NCI-H748 (cell line): ENCODE data around the gene KRTAP5-1.

Source experiments
- DNase-seq: peaks from one replicate; lab custom pipeline; 2025; ENCODE audit not compliant: unreplicated experiment; lab: John Stamatoyannopoulos, UW

Gene KRTAP5-1

GRCh38 chr11:1572197-1573076 lies 12.6 kb downstream of the KRTAP5-1 start, which contains the start of gene DUSP8:
Gene DUSP8 (minus strand): TSS chr11:1572271. CDS start chr11:1565826, 6,445 bp downstream.
- peak; percentile 89 for DNase-seq

DNA sequence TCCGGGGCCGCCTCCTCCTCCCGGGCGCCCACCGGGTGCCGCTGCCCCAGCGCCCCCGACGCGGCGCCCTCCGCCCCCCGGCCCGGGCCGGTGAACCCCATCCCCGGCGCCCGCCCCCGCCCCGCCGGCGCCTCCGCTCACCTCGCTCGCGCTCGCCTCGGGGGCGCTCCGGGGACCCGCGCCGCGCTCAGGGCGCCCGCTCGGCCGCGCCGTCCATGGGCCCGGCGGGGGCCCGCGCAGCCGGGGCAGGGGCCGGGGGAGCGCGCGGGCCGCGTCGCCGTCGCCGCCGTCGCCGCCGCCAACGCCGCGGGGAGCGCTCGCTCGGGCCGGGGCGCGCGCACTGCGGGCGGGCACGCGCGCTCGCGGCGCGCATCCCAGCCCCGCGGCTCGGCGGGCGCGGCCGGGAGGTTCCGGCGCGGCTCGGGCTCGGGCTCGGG lies 13.3 kb downstream of the KRTAP5-1 start:
- DNase-seq: no peak

- peak; percentile 67 for DNase-seq
Observed at GRCh38 chr11:1570896-1571759, 14.0 kb downstream of the KRTAP5-1 start.

DNA sequence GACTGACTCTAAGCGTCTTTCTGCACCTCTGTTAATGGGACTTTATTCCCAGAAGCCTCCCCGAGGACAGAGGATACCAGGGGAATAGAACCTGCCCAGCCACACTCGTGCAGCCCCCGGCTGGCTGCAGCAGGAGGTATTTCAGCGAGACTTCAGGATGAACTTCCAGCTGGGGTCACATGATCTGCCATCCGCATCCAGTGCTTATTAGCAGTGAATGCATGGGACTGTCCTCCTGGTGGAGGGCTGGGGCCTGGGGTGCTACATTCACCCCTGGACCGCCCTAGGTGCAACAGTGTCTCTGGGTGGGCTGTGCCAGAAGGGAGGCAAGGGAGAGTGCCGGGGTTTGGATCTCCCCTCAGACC lies 14.6 kb downstream of the KRTAP5-1 start:
- DNase-seq: no peak

DNA sequence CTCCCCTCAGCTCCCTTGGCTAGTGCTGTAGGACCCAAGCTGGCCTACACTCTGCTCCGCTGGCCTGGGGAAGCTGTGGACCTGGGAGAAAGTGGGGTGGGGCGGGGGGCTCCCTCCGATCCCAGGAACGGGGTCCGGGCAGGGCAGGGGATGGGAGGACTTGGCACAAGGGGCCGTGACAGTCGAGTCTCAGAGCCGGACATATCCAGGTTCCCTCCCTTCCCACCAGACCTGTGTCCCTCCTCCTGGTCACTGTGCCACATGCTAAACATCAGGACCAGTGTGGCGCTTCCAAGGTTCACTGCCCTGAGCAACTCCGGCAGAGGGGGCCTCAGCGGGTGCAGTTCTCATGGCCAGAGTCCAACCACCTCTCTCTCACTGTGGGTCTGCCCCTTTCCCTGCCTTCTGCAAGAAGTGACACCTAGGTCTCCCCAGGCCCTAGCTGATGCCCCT lies 15.1 kb downstream of the KRTAP5-1 start:
- DNase-seq: no peak

DNA sequence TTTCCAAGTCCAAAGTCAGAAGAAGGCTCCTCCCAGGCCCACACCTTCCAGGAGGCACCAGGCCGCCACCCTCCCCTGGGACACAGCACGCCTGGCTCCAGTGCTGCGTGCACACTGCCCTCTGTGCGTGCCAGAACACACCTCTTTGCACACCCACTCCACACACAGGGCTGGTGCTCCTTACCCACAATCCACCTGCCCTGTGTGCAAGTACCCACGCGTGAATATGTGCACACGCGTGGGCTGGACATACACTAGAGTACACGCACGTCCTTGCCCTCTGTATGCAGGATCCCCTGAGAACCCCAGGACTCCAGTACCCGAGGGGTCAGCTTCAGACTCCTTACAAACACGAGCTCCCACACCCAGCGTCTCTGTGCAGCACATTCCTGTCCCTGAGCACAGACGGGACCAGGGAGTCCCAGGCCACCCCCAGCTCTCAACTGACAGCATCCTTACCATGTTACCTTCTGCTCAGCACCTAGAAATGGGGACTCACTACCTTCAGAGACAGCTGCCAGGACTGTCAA lies 15.8 kb downstream of the KRTAP5-1 start:
- DNase-seq: no peak

- peak; percentile 86 for DNase-seq
Observed at GRCh38 chr11:1568441-1568911, 16.6 kb downstream of the KRTAP5-1 start.

DNA sequence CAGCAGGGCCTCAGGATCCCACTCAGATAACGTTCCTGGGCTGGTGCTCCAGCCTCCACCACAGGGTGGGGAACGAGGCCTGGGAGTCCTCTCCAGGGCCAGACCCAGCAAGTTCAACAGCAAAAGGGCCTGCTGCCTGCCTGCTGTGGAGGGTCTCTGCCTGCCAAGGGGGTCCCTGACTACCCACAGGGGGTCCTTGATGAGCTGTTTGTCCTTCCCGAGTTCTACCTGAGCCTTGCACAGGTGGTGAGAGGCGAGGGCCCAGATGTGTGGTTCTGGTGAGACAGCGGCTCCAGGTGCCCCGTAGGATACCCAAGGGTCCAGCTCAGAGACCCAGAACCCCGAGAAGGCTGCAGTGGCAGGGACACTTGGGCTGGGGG lies 17.4 kb downstream of the KRTAP5-1 start:
- DNase-seq: no peak

GRCh38 chr11:1567052-1567720 lies 17.9 kb downstream of the KRTAP5-1 start:
- DNase-seq: no peak

DNA sequence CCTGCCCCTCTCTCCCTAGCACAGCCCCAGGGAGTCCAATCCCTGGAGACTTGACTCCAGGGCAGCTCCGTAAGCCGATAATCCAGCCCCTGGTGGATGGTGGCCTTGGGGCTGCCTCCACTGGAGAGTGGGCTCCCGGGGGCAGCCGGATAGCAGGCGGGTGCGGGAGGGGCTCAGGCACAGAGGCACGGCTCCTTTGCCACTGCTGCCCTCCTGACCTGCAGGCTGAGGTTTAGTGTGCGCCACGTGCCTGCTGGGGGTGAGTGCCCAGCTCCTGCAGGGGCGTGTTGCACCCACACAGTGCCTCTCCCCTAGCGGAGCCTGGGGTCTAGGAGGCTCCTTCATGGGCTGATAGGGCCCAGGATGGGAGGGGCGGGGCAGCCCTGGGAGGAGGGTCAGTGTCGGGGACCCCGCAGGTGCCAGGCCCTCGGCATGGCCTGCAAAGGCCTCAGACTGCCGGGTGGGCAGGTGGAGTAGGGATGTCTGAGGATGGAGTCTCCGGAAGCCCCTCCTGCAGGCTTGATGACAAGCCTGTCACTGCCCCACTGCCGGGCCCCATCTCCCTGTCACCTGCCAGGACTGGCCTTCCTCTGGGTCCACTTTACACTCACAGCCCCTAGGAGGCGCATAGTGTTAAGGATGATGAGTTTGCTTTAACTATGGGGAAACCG lies 18.6 kb downstream of the KRTAP5-1 start:
- DNase-seq: no peak

- no peak for DNase-seq
Observed at GRCh38 chr11:1565904-1566247, 19.2 kb downstream of the KRTAP5-1 start.

GRCh38 chr11:1565173-1565903 lies 19.7 kb downstream of the KRTAP5-1 start:
- DNase-seq: no peak

- no peak for DNase-seq
Observed at GRCh38 chr11:1564535-1565172, 20.4 kb downstream of the KRTAP5-1 start.

DNA sequence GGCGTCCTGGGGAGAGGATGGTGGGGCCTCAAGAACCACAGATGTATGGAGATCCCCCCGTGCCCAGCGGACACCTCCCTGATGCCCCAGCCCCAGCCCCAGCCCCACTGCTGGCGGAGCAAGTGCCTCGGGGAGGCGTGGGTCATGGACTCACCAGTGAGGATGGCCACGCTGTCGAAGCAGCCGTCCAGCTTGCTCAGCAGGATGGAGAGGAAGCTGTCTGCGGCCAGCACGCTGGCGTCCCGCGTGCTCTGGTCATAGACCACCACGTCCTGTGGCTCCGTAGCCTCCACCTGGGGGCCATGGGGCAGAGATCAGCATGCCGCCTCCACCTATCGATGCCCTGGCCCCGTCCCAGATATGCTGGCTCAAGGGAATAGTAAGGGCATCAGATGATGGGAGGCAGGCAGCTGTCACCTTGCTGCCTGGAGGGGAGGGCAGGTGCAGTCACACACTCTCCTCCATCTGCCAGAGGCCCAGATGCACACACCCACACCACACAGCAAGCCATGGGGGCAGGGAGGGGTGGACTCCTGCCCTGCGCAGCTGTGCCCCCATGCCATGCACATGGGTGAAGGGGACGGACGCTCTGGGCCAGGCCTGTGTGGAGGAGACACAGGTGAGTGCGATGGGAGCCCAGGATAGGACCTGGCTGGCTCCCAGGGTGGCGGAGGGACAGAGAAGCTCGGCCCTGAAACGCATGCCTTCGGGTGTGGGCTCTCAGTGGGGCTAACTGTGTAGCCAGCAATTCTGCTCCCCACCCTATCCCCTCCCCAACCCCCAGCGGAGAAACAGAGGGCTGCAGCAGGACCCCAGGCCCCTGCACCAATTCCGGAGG lies 21.2 kb downstream of the KRTAP5-1 start:
- DNase-seq: no peak

GRCh38 chr11:1563149-1563638 lies 21.9 kb downstream of the KRTAP5-1 start:
- DNase-seq: no peak

- no peak for DNase-seq
Observed at GRCh38 chr11:1562469-1563148, 22.5 kb downstream of the KRTAP5-1 start.

GRCh38 chr11:1561955-1562354 lies 23.1 kb downstream of the KRTAP5-1 start:
- no peak for DNase-seq

DNA sequence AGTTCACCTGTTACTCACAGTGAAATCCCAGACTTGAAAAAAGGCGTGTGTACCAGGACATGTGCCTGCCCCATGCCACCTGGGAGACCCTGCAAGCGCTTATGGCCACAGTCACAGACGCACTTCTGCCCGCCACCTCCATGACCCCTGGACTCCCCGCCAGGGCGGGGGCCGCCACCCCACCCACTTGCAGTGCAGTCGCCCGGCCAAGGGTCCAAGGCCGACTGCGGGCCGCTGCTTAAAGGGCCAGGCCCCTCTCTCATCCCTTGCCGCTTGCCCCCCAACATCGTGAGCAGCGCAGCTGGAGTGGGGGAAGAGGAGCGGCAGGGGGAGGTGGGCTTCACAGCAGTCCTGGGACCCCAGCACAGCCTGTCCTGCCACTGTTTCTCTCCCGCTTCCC lies 23.8 kb downstream of the KRTAP5-1 start:
- no peak for DNase-seq
